T-helper 9 cell (primary cell): ENCODE measurements around the gene OGFOD2.
"Not testable (repeated sequence)": the region's sequence is repeated elsewhere in the genome, so short reads cannot be mapped to it uniquely, and the experiment has no call there.

Source experiments
- DNase-seq: peaks from one replicate; pipeline ENCODE4 v3.0.0-alpha.2; 2020
- total RNA-seq, 2 donors: gene quantifications; one replicate each; lab custom pipeline; 2026; lab: John Stamatoyannopoulos, UW

OGFOD2 gene
- total RNA-seq, result 3.6 to 4.3 reads per million in 2 donors

GRCh38 chr12:122974892-122975789 is at the start of gene OGFOD2:
Gene OGFOD2, plus strand, starts transcription at chr12:122975244. Its CDS starts 8 bp downstream, at chr12:122975252.
- DNase-seq, result peak; percentile 88

GRCh38 chr12:122927756-122928403 is 47.2 kb upstream of the OGFOD2 start:
- DNase-seq, result no peak

- no peak for DNase-seq
Measured at GRCh38 chr12:122928404-122929147, 46.5 kb upstream of the OGFOD2 start.

GRCh38 chr12:122929148-122929538 is 45.9 kb upstream of the OGFOD2 start:
- no peak for DNase-seq

GRCh38 chr12:122929812-122930211 is 45.2 kb upstream of the OGFOD2 start:
- DNase-seq, result no peak

- no peak for DNase-seq
Measured at GRCh38 chr12:122932207-122932606, 42.8 kb upstream of the OGFOD2 start.

- DNase-seq, result no peak
Measured at GRCh38 chr12:122934722-122935121, 40.3 kb upstream of the OGFOD2 start.

- DNase-seq, result no peak
Measured at GRCh38 chr12:122935318-122935717, 39.7 kb upstream of the OGFOD2 start.

- no peak for DNase-seq
Measured at GRCh38 chr12:122937622-122938091, 37.4 kb upstream of the OGFOD2 start.

GRCh38 chr12:122939125-122939524 is 35.9 kb upstream of the OGFOD2 start:
- no peak for DNase-seq

GRCh38 chr12:122941351-122941750 is 33.7 kb upstream of the OGFOD2 start:
- DNase-seq, result not testable (repeated sequence)

GRCh38 chr12:122942637-122943036 is 32.4 kb upstream of the OGFOD2 start:
- no peak for DNase-seq

- no peak for DNase-seq
Measured at GRCh38 chr12:122943196-122943595, 31.8 kb upstream of the OGFOD2 start.

GRCh38 chr12:122944605-122945592 is 30.1 kb upstream of the OGFOD2 start:
- DNase-seq, result no peak

- DNase-seq, result peak; percentile 38
Measured at GRCh38 chr12:122946690-122947341, 28.2 kb upstream of the OGFOD2 start.

GRCh38 chr12:122947352-122947792 is 27.7 kb upstream of the OGFOD2 start:
- DNase-seq, result no peak

GRCh38 chr12:122948605-122949004 is 26.4 kb upstream of the OGFOD2 start:
- no peak for DNase-seq

GRCh38 chr12:122949405-122949804 is 25.6 kb upstream of the OGFOD2 start:
- no peak for DNase-seq

- no peak for DNase-seq
Measured at GRCh38 chr12:122949816-122950675, 25.0 kb upstream of the OGFOD2 start.

- no peak for DNase-seq
Measured at GRCh38 chr12:122951406-122951805, 23.6 kb upstream of the OGFOD2 start.
